GM12872 (cell line): ENCODE measurements around the gene FMNL3.

Source experiments
- TF ChIP-seq, protein P1 (sequence below): IDR thresholded peaks from 3 replicates; pipeline ENCODE4 v1.5.1; 2011; ENCODE audit warnings: low read depth, mild to moderate bottlenecking, low read length, moderate library complexity; ENCODE audit not compliant: insufficient read depth

The FMNL3 gene, protein sequence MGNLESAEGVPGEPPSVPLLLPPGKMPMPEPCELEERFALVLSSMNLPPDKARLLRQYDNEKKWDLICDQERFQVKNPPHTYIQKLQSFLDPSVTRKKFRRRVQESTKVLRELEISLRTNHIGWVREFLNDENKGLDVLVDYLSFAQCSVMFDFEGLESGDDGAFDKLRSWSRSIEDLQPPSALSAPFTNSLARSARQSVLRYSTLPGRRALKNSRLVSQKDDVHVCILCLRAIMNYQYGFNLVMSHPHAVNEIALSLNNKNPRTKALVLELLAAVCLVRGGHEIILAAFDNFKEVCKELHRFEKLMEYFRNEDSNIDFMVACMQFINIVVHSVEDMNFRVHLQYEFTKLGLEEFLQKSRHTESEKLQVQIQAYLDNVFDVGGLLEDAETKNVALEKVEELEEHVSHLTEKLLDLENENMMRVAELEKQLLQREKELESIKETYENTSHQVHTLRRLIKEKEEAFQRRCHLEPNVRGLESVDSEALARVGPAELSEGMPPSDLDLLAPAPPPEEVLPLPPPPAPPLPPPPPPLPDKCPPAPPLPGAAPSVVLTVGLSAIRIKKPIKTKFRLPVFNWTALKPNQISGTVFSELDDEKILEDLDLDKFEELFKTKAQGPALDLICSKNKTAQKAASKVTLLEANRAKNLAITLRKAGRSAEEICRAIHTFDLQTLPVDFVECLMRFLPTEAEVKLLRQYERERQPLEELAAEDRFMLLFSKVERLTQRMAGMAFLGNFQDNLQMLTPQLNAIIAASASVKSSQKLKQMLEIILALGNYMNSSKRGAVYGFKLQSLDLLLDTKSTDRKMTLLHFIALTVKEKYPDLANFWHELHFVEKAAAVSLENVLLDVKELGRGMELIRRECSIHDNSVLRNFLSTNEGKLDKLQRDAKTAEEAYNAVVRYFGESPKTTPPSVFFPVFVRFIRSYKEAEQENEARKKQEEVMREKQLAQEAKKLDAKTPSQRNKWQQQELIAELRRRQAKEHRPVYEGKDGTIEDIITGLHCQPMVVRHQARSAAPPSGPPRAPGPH

DNA sequence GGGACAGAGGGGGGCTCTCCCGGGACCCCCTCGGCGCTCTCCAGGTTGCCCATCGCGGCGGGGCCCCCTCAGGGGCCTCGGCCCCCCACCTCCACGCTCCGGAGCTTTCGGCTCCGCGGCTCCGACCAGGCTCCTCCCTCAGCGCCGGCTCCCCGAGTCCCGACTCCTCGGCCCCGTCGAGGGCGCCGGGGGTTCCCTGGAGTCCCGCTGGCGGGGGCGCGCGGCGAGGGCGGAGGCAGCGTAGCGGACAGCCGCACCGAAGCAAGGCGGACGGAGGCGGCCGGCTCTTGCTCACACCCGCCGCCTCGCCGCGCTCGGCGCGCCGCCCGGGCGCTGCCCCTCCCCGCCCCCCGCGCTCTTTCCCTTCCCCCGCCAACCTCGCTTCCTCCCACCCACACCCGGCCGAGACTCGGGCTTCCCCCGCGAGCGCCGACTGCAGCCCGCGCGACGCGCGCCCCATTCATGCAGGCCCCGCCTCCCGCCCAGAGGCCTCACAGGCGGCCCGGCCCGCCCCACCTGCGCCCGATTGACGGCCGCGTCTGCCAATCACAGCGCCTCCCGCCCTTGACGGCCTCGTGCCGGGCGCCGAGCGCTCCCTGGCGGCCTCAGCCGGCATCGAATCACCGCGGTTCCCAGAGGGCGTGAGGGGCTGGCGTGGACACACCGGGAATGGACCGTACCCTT is at the start of gene FMNL3:
Gene FMNL3 (minus strand): TSS at position 278 of the 684 bp plus-strand sequence. CDS start 225 bp downstream, at position 53.
- TF ChIP-seq, protein P1, sequence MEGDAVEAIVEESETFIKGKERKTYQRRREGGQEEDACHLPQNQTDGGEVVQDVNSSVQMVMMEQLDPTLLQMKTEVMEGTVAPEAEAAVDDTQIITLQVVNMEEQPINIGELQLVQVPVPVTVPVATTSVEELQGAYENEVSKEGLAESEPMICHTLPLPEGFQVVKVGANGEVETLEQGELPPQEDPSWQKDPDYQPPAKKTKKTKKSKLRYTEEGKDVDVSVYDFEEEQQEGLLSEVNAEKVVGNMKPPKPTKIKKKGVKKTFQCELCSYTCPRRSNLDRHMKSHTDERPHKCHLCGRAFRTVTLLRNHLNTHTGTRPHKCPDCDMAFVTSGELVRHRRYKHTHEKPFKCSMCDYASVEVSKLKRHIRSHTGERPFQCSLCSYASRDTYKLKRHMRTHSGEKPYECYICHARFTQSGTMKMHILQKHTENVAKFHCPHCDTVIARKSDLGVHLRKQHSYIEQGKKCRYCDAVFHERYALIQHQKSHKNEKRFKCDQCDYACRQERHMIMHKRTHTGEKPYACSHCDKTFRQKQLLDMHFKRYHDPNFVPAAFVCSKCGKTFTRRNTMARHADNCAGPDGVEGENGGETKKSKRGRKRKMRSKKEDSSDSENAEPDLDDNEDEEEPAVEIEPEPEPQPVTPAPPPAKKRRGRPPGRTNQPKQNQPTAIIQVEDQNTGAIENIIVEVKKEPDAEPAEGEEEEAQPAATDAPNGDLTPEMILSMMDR: peak; percentile 82

DNA sequence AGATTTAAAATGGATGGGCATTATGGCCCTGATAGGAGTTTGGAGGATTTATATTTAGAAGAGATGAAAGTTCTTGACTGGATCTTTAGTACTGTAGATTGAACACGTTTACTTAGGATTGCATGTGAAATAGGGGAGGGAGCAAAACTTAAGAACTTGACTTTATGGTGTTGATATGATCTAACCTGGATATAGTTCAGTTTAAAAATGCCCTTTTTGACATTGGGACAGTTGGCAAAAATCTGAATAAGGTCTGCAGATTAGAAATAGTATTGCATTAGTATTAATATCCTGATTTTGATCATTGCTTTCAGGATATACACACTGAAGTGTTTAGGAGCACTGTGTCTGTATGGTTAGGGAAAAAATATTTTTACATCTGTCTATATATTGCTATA is 43.8 kb upstream of the FMNL3 start:
- TF ChIP-seq, protein P1: no peak

DNA sequence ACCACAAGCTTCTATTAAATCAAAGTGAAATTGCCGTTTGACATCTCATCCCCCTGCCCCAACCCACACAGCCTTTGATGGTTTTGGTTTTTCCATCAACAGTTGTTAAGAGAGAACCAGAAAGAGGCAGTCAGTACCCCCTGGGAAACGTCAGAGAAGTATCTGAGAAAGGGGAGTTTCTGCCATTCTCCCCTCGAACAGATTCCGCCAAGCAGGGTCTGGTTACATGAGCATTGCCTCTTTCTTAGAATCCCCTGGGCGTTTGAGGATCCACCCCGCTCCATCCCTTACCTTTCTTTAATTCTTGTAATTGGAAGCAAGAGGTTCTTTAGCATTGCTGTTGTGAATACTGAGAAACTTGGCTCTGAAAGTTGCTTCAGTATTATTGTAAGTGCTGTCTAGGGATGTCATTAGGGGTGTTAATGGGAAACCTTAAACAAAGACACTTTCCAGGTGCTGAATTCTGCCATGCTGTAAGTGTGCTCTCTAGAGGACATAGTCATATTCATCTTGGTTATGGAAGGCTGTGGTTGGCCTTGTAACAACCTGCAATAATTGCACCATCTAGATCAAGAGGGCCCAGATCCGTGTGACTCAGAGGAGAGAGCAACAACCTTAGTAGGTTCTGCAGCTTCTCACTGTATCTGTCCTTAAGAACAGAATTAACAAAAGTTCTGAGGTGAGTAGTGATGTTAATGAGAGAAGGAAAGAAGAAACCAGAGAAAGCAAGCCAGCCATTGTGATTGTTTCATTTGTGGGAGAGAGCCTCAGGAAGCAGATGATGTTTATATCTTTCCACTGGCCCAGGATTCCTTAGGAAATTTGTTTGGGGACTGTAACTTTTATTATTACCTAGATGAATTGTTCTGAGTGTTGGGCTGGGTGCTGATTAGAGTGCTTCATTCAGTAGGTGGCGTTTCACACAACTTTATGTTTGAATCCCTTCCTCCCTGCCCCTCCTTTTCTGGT is 43.1 kb upstream of the FMNL3 start:
- TF ChIP-seq, protein P1: no peak

DNA sequence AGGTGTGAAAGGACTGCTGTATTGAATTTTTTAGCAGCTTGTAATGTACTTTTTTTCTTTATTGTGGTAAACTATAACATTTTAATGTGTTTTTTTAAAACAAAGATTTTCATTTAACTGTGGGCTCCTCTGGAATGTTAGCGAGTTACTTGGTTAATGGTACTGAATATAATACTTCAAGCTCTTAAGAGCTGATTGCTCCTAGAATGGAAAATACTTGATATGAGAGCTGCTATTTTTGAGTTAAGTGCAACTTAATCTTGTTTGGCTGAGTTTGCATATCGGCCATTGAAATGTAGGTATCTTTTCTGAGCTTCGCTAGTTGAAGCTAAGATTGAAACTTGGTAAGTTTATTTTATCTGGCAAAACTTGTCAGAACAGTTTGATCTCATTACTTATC is 41.6 kb upstream of the FMNL3 start:
- TF ChIP-seq, protein P1: no peak

DNA sequence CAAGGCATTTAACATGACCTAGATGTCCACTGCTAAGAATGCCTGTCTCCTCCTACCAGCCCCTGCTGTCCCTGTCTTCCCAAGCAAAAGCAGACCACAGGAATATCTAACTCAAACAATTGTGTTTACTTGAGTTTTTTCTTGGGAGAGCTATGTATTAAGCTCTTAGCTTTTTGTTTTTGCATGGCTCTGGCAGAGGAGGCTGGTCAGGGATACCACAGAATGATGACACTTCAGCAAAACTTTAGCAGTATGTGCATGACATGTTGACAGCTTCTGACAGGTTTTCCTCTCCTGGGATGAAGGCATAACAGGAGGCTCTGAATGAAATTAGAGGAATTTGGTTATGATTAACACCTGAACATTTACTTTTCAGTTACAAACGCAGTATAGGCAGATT is 41.1 kb upstream of the FMNL3 start:
- TF ChIP-seq, protein P1: no peak

DNA sequence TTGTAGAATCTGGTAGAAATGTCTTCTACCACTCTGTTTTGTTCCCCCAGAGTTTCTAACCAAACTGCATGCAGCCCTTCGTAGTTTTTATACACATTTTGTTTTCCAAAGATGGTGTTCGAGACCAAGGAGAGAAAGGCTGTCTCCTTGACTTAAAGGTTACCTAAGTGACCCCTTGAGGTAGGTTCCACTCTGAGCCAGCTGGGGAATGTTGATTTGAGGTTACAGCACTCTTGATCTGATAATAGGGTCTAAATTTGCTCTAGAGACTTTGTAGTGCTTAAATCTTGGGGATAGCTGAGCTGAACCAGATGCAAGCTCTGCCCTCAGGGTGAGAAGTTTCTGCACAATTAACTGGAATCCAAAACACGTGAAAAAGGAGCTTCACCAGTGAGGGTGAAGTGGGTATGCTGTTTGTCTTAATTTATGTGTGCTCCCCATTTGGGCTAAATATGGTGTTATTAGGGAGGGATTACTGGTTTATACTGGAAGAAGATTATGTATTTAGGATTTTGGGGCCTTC is 37.2 kb upstream of the FMNL3 start:
- TF ChIP-seq, protein P1: no peak
